MCF 10A (cell line): Measurements from ENCODE around the gene OR51E1. TPM values are rescaled to one million over a fixed set of nuclear protein-coding genes. Genes with fewer than 3 reads are reported as not detected.

Source experiments
- BruUV-seq: library from RNA; stranded (reverse); fragments of 400-500 nt; replicated peaks from 2 replicates; lab custom pipeline; 2021; lab: Mats Ljungman, UMichigan
- CTCF ChIA-PET: fragments of 300-600 bp; sonication (Branson Sonifier 250); formaldehyde crosslinking; extraction: SDS; loops from one replicate; lab custom pipeline; 2021; ENCODE audit warnings: antibody characterized with exemption, inconsistent platforms; lab: Yijun Ruan, JAX
- POLR2A ChIA-PET: fragments of 300-600, 350-650 bp; sonication (Branson Sonifier 250); formaldehyde crosslinking; extraction: SDS; loops from one replicate; lab custom pipeline; 2020; ENCODE audit warnings: antibody characterized with exemption, inconsistent platforms; lab: Yijun Ruan, JAX
- DNase-seq: peaks from one replicate; pipeline ENCODE4 v3.0.0-alpha.2; 2018; ENCODE audit not compliant: unreplicated experiment
- H3K27ac Mint-ChIP-seq: one replicate; pipeline ENCODE4 v1.8.0; 2022; ENCODE audit warnings: mild to moderate bottlenecking, low read depth, mixed read lengths; ENCODE audit not compliant: unreplicated experiment
- H3K27me3 Mint-ChIP-seq: one replicate; pipeline ENCODE4 v1.8.0; 2022; ENCODE audit warnings: mixed read lengths; ENCODE audit not compliant: insufficient read depth, unreplicated experiment
- H3K36me3 Mint-ChIP-seq: one replicate; pipeline ENCODE4 v1.8.0; 2022; ENCODE audit warnings: mild to moderate bottlenecking, moderate library complexity, mixed read lengths; ENCODE audit not compliant: insufficient read depth, unreplicated experiment
- H3K4me1 Mint-ChIP-seq: one replicate; pipeline ENCODE4 v1.8.0; 2022; ENCODE audit warnings: mixed read lengths; ENCODE audit not compliant: insufficient read depth, unreplicated experiment
- H3K4me3 Mint-ChIP-seq: one replicate; pipeline ENCODE4 v1.8.0; 2022; ENCODE audit warnings: mild to moderate bottlenecking, moderate library complexity, mixed read lengths; ENCODE audit not compliant: unreplicated experiment
- H3K9me3 Mint-ChIP-seq: one replicate; pipeline ENCODE4 v1.8.0; 2022; ENCODE audit warnings: mixed read lengths; ENCODE audit not compliant: unreplicated experiment
- intact Hi-C: fragments of 100-400 bp; cut with micrococcal nuclease; formaldehyde crosslinking; loops from 2 replicates; pipeline ENCODE4 v1.14.1; 2022
- total RNA-seq: library from RNA; stranded (reverse); gene quantifications from 2 replicates; pipeline ENCODE4 v1.2.3, GENCODE V29; 2022
- TF ChIP-seq, protein P1 (sequence below): fragments of 200-600 bp; IDR thresholded peaks from one replicate; pipeline ENCODE4 v1.8.0; 2022; ENCODE audit warnings: antibody characterized with exemption, mild to moderate bottlenecking; ENCODE audit not compliant: unreplicated experiment

OR51E1 gene
- total RNA-seq, 1 experiment from 2014 or later, result not detected

DNA sequence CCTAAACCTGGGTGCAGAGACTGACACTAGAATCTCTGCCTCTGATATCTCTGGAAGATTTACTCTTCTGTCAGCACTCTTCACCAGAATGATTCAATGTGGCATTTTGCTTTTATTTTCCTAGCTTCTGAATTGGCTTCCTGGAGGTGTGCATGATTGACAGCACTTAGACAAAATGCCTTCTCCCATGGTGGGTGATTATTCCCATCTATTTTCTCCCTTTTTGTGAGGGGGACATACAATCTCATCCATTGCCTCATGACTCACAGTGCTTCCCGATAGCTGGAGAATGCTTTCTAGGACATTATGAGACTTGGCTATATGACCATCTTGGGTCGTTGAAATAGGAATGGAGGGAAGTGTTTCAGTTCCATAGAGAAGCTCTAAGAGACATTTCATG, 31.8 kb upstream of the OR51E1 start:
- ChIA-PET CTCF (interaction anchor here (0.6 to 1.4 kb wide), 6 partner anchors 13 to 1342 kb away, joined by 3 to 11 read pairs (median 3); partner anchors contain the start of gene OR51D1), POLR2A (interaction anchor here (0.9 kb wide), 1 partner anchor 9 kb away, joined by 4 read pairs; no protein-coding TSS in a partner anchor)
- no peak for DNase-seq
- Mint-ChIP-seq H3K36me3 (no peaks in the 10 kb centered on the region), H3K27ac (no peak overlapping the region), H3K27me3 (peaks cover 24% of the 10 kb centered on the region), H3K9me3 (no peaks in the 10 kb centered on the region), H3K4me1 (peaks cover 11% of the 10 kb centered on the region), H3K4me3 (no peak overlapping the region)
- BruUV-seq, result no TSS peak
- intact Hi-C loops, result no loop called here
- TF ChIP-seq, protein P1, sequence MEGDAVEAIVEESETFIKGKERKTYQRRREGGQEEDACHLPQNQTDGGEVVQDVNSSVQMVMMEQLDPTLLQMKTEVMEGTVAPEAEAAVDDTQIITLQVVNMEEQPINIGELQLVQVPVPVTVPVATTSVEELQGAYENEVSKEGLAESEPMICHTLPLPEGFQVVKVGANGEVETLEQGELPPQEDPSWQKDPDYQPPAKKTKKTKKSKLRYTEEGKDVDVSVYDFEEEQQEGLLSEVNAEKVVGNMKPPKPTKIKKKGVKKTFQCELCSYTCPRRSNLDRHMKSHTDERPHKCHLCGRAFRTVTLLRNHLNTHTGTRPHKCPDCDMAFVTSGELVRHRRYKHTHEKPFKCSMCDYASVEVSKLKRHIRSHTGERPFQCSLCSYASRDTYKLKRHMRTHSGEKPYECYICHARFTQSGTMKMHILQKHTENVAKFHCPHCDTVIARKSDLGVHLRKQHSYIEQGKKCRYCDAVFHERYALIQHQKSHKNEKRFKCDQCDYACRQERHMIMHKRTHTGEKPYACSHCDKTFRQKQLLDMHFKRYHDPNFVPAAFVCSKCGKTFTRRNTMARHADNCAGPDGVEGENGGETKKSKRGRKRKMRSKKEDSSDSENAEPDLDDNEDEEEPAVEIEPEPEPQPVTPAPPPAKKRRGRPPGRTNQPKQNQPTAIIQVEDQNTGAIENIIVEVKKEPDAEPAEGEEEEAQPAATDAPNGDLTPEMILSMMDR, result no peak

DNA sequence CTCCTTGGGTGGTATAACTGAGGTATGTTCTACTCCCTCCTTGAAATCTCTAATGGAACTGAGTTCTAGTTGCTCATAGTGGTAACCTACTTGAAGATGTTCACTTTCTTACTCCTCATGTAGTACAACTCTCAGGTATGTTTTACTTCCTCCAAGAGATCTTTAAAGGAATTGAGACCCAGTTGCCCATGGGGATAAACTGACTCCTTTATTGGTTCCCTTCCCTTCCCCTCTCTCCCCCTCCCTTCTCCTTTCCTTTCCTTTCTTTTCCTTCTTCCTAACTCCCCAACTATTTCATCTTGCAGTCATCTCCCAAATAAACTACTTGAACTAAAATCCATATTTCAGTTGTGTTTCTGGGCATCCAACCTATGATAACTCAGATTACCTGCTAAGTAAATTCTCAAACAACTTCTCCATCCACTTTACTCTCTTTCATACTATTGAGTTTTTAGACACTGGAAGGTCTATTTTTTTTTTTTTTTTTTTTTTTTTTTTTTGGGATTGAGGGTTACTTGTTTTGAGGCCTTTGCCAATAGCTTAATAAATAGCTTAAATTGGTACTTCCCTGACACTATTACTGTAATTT, 27.8 kb upstream of the OR51E1 start:
- no peak for DNase-seq
- Mint-ChIP-seq H3K4me1 (no peaks in the 10 kb centered on the region), H3K27me3 (peaks cover 24% of the 10 kb centered on the region), H3K27ac (no peak overlapping the region), H3K36me3 (no peaks in the 10 kb centered on the region), H3K4me3 (no peak overlapping the region), H3K9me3 (no peaks in the 10 kb centered on the region)
- BruUV-seq, result no TSS peak
- POLR2A ChIA-PET, result no interaction called here
- intact Hi-C loops, result no loop called here
- TF ChIP-seq, protein P1, result no peak
- CTCF ChIA-PET, result interaction anchor here (1.4 kb wide), 1 partner anchor 10 kb away, joined by 5 read pairs; no protein-coding TSS in a partner anchor

DNA sequence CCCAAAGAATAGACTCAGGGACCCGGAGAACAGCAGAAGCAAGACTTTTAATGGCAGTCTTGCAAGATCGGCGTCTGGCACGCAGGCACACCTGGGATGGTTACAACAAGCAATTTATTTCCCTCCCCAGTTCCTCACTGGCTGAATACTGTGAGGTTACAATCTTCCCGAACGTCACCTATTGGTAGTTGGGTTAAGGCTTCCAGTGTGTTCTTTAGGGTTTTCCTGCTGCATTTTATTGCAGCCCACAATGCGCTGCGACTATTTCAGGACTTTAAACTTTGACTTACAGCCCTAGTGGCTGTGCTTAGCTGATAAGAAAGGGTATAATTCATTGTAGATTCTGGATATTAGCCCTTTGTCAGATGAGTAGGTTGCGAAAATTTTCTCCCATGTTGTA, 24.3 kb upstream of the OR51E1 start:
- CTCF ChIA-PET, result interaction anchor here (0.9 kb wide), 1 partner anchor 370 kb away, joined by 4 read pairs; no protein-coding TSS in a partner anchor

More for the DNA sequence above, 24.3 kb upstream of the OR51E1 start:
- H3K27ac Mint-ChIP-seq, result no peak overlapping the region
- H3K4me1 Mint-ChIP-seq, result no peaks in the 10 kb centered on the region
- no peaks in the 10 kb centered on the region for H3K9me3 Mint-ChIP-seq
- H3K4me3 Mint-ChIP-seq, result no peak overlapping the region
- no TSS peak for BruUV-seq
- peaks cover 16% of the 10 kb centered on the region for H3K27me3 Mint-ChIP-seq
- H3K36me3 Mint-ChIP-seq, result no peaks in the 10 kb centered on the region
- POLR2A ChIA-PET, result no interaction called here
- TF ChIP-seq, protein P1, result no peak
- intact Hi-C loops, result no loop called here
- no peak for DNase-seq
